Epithelial cell of proximal tubule (primary cell): ENCODE results near the gene CFAP46. TPM values are rescaled to one million over a fixed set of nuclear protein-coding genes. Genes with fewer than 3 reads are reported as not detected.

Source experiments
- DNase-seq: peaks from one replicate; pipeline ENCODE4 v3.0.0-alpha.2; 2011; ENCODE audit warnings: low read depth
- H3K4me3 ChIP-seq: 2 replicates; pipeline ENCODE4 v1.5.1; 2011; ENCODE audit warnings: low read depth, mild to moderate bottlenecking, low read length
- total RNA-seq: library from RNA; depleted of rRNA; stranded (reverse); fragments of >200 nt; gene quantifications from 2 replicates; pipeline ENCODE4 v1.2.3, GENCODE V29; 2015
- TF ChIP-seq, protein P1 (sequence below): conservative IDR thresholded peaks from 2 replicates; pipeline ENCODE4 v1.5.1; 2012; ENCODE audit warnings: low read depth, mild to moderate bottlenecking, low read length

The CFAP46 gene
- total RNA-seq, 1 donor from 2014 or later, result 2.2 TPM

DNA sequence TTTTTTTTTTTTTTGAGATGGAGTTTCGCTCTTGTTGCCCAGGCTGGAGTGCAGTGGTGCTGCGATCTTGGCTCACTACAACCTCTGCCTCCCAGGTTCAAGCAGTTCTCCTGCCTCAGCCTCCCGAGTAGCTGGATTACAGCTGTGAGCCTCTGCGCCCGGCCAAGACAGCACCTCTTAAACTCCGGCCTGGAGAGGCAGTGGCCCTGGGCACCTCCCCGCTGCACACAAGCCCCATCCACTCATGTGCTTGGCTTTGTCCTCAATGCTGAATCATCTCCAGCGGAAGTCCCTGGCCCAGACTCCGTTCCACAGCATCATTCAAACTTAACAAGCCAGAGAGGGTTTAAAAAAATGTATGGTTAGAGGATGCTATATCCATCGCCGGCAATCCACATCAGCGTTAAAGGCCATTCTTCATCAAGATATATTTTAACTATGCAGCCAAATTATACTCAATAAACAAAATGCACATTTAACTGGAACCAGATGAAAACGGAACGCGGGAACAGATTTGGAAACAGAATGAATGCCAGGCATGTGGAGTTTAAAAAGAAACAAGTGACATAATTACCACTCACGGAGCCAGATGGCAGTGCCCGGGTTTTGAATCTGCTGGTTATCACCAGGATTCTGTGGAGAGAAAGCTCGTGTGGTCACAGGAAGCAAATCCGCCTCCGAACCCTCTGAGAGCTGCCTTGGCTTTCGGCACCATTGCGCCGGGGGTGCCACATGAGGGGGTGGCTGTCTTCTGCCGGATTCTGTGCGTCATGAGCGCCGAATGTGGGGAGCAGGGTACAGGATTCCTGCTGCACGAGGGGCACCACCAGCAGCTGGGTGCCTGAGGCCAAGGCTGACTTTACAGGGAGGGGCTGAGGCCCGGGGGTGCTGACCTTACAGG is 45.6 kb upstream of the CFAP46 start:
- no peak for DNase-seq
- TF ChIP-seq, protein P1, sequence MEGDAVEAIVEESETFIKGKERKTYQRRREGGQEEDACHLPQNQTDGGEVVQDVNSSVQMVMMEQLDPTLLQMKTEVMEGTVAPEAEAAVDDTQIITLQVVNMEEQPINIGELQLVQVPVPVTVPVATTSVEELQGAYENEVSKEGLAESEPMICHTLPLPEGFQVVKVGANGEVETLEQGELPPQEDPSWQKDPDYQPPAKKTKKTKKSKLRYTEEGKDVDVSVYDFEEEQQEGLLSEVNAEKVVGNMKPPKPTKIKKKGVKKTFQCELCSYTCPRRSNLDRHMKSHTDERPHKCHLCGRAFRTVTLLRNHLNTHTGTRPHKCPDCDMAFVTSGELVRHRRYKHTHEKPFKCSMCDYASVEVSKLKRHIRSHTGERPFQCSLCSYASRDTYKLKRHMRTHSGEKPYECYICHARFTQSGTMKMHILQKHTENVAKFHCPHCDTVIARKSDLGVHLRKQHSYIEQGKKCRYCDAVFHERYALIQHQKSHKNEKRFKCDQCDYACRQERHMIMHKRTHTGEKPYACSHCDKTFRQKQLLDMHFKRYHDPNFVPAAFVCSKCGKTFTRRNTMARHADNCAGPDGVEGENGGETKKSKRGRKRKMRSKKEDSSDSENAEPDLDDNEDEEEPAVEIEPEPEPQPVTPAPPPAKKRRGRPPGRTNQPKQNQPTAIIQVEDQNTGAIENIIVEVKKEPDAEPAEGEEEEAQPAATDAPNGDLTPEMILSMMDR, result no peak
- H3K4me3 ChIP-seq, result no peak overlapping the region

DNA sequence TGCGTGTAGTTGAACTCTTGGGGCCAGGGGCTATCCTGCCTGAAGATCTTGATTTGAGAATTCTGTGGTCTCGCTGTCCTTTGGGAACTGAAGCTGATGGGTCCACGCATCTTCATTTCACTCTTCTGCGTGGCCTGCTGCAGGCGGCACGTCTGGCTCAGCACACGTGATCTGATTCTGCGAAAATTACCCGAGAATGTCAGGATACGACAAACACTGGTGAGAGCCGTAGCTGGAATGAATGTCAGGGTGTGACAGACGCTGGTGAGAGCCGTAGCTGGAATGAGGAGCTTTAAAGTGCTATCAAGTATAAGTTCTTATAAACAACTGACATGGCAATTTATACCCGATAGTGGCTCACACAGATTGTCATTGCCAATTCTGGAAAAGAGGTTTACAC is 44.6 kb upstream of the CFAP46 start:
- TF ChIP-seq, protein P1, result no peak
- no peak for DNase-seq
- no peak overlapping the region for H3K4me3 ChIP-seq

DNA sequence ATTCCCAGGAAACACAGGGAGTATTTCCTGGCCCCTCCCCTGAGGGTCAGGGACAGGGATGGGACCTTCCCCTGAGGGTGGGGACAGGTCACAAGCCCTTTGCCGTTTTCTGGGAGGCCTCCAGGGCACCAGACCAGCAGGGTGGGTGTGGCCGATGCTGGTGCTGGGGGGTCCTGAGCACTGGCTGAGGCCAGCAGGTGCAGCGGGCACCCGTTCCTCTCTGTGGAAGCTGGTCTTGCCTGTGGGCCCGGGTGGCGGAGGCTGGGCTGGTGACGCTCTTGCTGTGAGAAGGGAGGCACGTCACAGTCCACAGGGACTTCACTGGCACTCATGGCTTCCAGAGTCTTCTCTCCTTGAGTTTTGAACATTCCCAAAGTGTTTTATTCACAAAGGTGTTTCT is 44.2 kb upstream of the CFAP46 start:
- DNase-seq, result no peak
- TF ChIP-seq, protein P1, result no peak
- no peak overlapping the region for H3K4me3 ChIP-seq

DNA sequence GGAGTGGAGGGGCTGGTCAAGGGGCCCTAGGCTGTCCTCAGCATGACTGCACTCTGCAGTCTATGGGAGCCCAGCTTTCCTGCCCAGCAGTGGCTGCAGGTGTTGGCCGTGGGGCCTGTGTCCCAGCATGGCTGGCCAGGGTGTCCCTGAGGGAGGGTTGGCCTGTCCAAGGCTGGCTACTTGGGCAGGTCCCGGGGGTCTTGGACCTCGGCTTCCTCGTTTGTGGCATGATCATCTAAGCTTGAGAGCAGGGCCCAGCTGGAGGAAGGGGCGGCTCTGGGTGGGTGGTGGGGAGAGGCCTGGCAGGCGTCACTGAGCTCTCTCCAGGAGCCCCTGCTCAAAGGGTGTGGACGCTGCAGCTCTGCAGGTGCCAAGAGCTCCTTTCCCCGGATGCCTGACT is 43.7 kb upstream of the CFAP46 start:
- TF ChIP-seq, protein P1, result no peak
- H3K4me3 ChIP-seq, result no peak overlapping the region
- DNase-seq, result no peak

DNA sequence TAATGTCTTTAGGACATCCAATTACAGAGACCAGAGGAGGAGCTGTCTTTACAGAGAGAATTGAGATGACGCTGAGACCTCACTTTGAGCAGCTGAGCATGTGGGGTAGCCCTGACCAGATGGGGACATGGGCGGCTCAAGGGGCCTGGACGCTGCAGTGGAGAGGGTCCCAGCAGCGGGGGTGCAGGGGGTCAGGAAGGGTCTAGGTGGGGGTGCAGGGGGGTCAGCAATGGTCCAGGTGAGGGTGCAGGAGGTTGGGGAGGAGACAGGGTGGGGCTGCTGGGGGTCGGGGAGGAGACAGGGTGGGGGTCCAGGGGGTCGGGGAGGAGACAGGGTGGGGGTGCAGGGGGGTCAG is 43.2 kb upstream of the CFAP46 start:
- no peak for DNase-seq
- TF ChIP-seq, protein P1, result no peak

DNA sequence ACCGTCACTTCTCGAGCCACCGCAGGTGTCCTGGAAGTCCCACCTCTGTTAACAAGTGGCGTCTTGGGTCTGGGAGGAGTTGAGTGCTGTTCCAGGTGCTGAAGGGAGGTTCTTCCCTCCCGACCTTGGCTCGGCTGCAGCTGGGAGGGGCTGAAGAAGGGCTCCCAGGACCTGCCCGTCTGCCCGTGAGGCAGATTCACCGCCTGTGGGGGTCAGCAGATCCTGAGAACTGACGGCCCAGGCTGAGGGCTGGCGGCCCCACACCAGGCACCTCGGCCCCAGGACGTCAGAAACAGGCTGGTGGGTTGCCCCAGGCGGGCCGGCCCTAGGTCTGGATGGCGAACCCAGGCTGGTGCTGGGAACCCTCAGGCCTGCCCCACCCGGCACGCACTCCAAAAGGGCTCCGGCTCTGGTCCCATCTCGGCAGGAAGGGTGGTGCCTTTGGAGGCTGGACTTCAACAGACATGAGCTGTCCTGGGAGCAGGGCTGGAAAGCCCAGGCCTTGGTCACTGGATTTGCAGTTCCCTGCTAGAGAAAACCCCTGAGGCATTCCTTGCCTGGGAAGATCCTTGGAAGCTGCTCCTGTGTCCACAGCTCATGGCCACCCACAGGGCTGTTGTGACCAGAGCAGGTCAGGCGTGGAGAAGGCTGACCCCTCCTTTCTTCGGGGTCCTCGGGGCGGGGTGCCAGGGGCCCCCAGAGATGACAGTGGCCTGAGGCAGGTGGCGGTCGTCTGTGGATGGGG is 42.6 kb upstream of the CFAP46 start:
- TF ChIP-seq, protein P1, result no peak
- DNase-seq, result no peak

More for the DNA sequence above, 43.2 kb upstream of the CFAP46 start:
- H3K4me3 ChIP-seq, result no peak overlapping the region

More for the DNA sequence above, 42.6 kb upstream of the CFAP46 start:
- H3K4me3 ChIP-seq, result no peak overlapping the region
